Ectodermal cell (in vitro differentiated cells): Measurements from ENCODE around the gene ADAMTS9.

Source experiments
- H3K27ac ChIP-seq: 2 replicates; pipeline ENCODE4 v1.7.0; 2013; ENCODE audit warnings: mild to moderate bottlenecking, low read depth, low read length; ENCODE audit not compliant: insufficient read depth, poor library complexity, severe bottlenecking
- H3K27me3 ChIP-seq: 2 replicates; pipeline ENCODE4 v1.7.0; 2013; ENCODE audit warnings: mild to moderate bottlenecking, low read length; ENCODE audit not compliant: insufficient read depth, control insufficient read depth, poor library complexity, severe bottlenecking
- H3K36me3 ChIP-seq: one replicate; pipeline ENCODE4 v1.7.0; 2013; ENCODE audit warnings: low read length; ENCODE audit not compliant: control insufficient read depth, insufficient read depth
- H3K4me1 ChIP-seq: one replicate; pipeline ENCODE4 v1.7.0; 2013; ENCODE audit warnings: low read length; ENCODE audit not compliant: control insufficient read depth, insufficient read depth
- H3K4me3 ChIP-seq: 2 replicates; pipeline ENCODE4 v1.7.0; 2013; ENCODE audit warnings: low read depth, low read length, control low read depth; ENCODE audit not compliant: insufficient read depth
- H3K9me3 ChIP-seq: 2 replicates; pipeline ENCODE4 v1.7.0; 2013; ENCODE audit warnings: mild to moderate bottlenecking, low read length, moderate library complexity; ENCODE audit not compliant: control insufficient read depth
- WGBS, 2 experiments: methylation state at CpG; one replicate each; pipeline ENCODE4 v1.1.7; 2013; ENCODE audit warnings: missing lambda C conversion rate in 2 of 2; 5-methylcytosine and 5-hydroxymethylcytosine counted together

Gene ADAMTS9

DNA sequence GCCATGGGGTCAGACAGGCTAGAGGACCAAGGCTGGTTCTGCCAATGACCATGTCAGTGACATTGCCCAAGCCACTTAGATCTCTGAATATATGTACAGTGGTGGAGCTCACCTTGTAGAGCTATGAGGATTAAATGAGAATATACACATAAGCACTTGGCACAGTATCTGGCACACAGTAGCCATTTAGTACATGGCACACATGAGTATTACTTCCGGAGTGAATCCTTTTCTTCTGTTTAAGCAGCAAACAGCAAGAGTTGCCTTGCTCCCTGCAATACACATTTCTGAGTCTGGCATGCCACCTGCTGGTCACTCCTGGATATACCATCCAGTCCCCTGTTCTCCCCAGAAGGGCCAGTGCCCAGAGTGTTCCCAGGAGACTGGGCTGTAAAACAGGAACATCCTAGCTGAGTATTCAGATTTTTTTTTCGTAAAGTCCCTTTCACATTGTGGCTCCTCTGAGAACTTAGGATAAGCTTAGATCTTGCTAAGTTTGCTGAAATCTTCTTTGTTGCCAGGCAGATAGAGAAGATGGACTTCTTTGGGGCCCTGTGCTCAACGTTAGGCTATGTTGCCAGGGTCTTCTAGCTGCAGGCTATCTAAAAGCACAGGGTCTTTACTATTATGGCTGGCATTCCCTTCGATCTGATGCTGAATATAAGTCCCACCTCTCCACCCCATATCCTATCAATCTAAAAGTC, 203.4 kb downstream of the ADAMTS9 start:
- Histone ChIP-seq H3K27me3 (no peaks in the 10 kb centered on the region), H3K4me3 (no peak overlapping the region), H3K4me1 (peaks cover 6% of the 10 kb centered on the region), H3K36me3 (no peaks in the 10 kb centered on the region), H3K9me3 (no peaks in the 10 kb centered on the region), H3K27ac (no peak overlapping the region)
- 56 to 57% methylated on average over 4 of the region's 4 CpGs for WGBS, 2 experiments

DNA sequence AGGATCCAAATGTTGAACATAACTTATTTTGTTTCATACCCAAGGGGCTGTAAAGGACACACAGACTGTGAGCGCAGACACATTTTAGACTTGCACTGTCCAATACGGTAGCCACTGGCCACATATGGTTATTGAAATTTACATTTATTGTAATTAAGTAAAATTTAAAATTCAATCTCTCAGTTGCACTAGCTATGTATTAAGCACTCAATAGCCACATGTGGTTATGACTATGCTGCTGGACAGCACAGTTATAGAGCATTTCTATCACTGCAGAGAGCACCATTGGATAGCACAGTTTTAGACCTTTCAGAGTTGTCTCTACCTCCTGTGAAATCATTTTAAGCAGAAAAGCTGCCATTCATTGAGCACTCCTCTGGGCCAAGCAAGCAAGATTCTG, 204.3 kb downstream of the ADAMTS9 start:
- no peaks in the 10 kb centered on the region for H3K27me3 ChIP-seq
- no peak overlapping the region for H3K4me3 ChIP-seq
- H3K36me3 ChIP-seq, result no peaks in the 10 kb centered on the region
- H3K9me3 ChIP-seq, result no peaks in the 10 kb centered on the region
- no peaks in the 10 kb centered on the region for H3K4me1 ChIP-seq
- no peak overlapping the region for H3K27ac ChIP-seq
- 100% methylated on average over 1 to 2 of the region's 2 CpGs for WGBS, 2 experiments

DNA sequence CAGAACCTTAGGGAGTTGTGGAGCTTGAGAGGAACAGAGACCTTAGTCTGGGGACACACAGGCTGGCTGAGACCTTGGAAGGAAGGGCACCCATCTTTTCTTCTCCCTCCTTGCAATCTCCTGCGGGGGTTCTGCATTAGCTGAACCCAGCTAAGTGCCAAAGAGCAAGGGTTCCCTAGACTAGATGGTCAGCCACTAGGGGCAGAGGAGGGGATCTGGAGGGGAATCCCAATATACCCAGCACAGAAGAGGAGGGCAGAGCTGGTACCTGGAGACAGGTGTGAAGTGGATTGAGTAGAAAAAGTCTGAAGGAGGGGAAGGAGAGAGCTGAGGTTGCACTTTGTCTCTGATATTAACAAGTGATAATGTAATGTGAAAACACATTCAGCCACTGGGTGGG, 212.8 kb downstream of the ADAMTS9 start:
- WGBS, 2 experiments, result 100% methylated on average over 1 of the region's 1 CpG
- peaks cover 14% of the 10 kb centered on the region for H3K4me1 ChIP-seq
- no peaks in the 10 kb centered on the region for H3K36me3 ChIP-seq
- peaks cover 2% of the 10 kb centered on the region for H3K9me3 ChIP-seq
- H3K27me3 ChIP-seq, result no peaks in the 10 kb centered on the region
- H3K4me3 ChIP-seq, result no peak overlapping the region
- H3K27ac ChIP-seq, result no peak overlapping the region

DNA sequence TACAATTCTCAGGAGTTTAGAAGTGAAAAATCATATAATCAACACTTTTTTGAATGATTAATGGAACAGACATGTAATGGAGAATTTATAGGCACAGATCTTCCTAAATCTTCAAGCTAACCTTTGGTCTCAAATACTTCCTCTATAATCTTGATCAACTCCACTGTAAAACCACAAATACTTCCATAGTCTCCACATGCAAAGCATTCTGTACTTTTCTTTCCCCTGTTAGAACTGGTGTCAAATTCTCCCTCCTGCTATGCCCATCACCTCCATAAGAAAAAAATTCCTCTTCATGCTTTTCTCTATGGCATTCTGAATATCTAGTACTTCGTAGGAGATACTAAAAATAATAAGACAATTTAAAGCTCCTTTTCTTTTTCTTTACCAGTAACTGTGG, 214.3 kb downstream of the ADAMTS9 start:
- no peak overlapping the region for H3K4me3 ChIP-seq
- no peaks in the 10 kb centered on the region for H3K27me3 ChIP-seq
- H3K36me3 ChIP-seq, result no peaks in the 10 kb centered on the region
- H3K27ac ChIP-seq, result no peak overlapping the region
- H3K9me3 ChIP-seq, result peaks cover 2% of the 10 kb centered on the region
- peaks cover 14% of the 10 kb centered on the region for H3K4me1 ChIP-seq
- WGBS, 2 experiments, result 100% methylated on average over 1 of the region's 1 CpG; no CpG with 5 or more reads in 1 of the 2 experiments

DNA sequence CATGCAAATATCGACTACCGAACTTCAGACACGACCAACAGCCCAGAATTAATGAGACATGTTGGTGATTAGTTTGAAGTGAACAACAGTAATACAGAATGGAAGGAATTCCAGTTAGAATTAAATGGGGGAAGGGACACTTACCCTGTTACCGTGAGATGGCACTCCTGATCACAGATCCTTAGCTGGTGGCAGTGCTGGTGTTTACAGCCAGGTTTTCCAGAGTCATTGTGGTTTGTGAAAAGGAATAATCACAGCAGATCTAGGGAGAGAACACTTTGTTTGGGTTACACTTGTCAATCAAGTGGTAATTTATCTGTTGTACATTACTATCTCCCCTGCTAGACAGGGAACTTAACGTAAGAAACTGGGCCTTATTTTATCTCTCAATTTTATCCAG, 217.4 kb downstream of the ADAMTS9 start:
- H3K4me3 ChIP-seq, result no peak overlapping the region

DNA sequence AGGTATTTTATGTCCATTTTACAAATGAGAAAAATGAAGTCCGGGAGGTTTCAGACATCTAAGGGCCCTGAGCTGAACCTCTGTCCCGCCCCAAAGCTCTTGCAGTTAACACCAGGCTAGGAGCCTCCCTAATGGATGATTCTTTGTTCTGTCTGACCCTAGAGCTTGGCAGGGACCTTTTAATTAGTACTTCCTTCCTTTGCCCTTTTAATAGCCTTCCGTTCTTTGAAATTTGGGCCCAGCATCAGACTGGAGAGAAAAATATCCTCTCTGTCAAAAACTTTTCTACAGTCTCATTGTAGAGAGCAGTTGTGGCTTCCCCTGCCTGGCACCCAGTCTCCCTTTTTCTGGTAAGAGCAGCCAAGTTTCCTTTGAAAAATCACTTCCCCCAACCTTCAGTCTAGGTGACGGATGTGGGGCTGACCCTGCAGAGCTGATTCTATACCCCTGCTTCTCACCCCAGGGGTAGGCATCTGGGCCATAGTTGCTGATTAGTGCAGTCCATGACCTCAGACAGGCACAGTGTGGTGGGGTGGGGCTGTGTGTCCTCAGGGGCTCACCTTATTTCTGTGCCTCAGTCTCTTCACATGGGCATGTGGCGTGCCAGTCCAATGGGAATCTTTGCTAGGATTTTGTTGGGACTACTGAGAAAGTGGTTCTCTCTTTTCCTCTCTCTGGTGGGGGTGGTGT, 220.4 kb downstream of the ADAMTS9 start:
- Histone ChIP-seq H3K27ac (no peak overlapping the region), H3K27me3 (no peaks in the 10 kb centered on the region), H3K9me3 (no peaks in the 10 kb centered on the region), H3K36me3 (no peaks in the 10 kb centered on the region), H3K4me3 (no peak overlapping the region), H3K4me1 (no peaks in the 10 kb centered on the region)
- WGBS, 2 experiments, result 79 to 83% methylated on average over 5 of the region's 5 CpGs

More for the DNA sequence above, 217.4 kb downstream of the ADAMTS9 start:
- no peak overlapping the region for H3K27ac ChIP-seq
- WGBS, 2 experiments, result 97% methylated on average over 4 to 5 of the region's 5 CpGs
- H3K9me3 ChIP-seq, result peaks cover 1% of the 10 kb centered on the region
- H3K27me3 ChIP-seq, result no peaks in the 10 kb centered on the region
- peaks cover 14% of the 10 kb centered on the region for H3K4me1 ChIP-seq
- no peaks in the 10 kb centered on the region for H3K36me3 ChIP-seq
